Fibroblast of the conjunctiva (primary cell): Measurements from ENCODE around the gene SLC34A1.

Experiments used
- DNase-seq: peaks from one replicate; pipeline ENCODE4 v3.0.0-alpha.2; 2010; ENCODE audit warnings: low read depth

Gene SLC34A1

GRCh38 chr5:177446200-177447065 lies 62.2 kb downstream of the SLC34A1 start, which contains the start of gene PRR7:
TSS of gene PRR7 (plus strand) at chr5:177446814. CDS start at chr5:177455068, 8,254 bp downstream.
- DNase-seq = no peak

- DNase-seq = no peak
Observed at GRCh38 chr5:177447066-177447610, 62.9 kb downstream of the SLC34A1 start.

- DNase-seq = peak; percentile 60
Observed at GRCh38 chr5:177447611-177448243, 63.5 kb downstream of the SLC34A1 start.
